SH-SY5Y (cell line): ENCODE data around the gene ENPP1.

Experiments used
- GATA2 ChIP-seq: IDR thresholded peaks from 2 replicates; pipeline ENCODE4 v1.6.1; 2011; ENCODE audit warnings: mild to moderate bottlenecking, low read depth, low read length
- GATA3 ChIP-seq: IDR thresholded peaks from 2 replicates; pipeline ENCODE4 v1.6.1; 2011; ENCODE audit warnings: low read depth, mild to moderate bottlenecking, low read length, moderate library complexity

DNA sequence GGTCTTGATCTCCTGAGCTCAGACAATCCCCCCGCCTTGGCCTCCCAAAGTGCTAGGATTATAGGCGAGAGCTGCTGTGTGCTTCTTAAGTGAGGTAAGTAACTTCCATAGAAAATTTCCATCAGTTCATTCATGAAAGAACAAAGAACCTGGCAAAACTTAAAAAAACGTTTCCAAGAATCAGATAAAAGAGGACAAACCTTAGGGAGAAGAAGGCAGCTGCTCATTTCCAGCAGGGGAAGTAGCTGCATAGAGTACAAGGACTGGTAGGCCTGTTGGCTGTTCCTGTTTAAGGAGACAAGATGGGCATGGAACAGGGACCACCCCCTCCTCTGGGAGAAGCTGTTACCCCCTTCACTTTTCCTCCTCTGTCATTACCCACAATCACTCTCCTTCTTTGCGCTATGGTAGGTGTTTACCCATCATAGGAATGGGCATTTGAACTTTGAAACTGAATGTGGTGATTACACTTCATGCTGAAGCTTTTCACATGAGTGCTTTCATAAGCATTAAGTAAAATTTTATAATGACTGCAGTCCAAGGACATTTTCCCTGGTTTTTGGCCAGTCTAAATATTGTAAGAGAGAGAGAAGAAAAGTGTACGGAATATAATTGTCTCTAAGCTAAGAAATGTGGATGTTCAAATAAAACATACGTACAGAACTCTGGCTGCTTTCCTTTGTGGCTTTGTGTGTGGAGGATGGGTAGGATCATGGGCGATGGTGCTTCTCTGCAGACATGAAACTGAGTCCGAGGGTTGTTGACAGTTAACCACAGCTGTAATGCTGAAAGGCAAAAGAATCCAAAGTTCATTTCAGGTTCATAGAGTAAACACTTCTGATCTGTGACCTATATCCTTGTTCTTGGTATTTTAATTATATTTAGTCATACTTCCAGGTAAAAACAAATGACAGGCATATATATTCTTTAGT, 86.9 kb downstream of the ENPP1 start:
- TF ChIP-seq GATA2: no peak
- TF ChIP-seq GATA3: no peak
